Epithelial cell of proximal tubule (primary cell): Measurements from ENCODE around the gene SIK3. TPM values are rescaled to one million over a fixed set of nuclear protein-coding genes. Genes with fewer than 3 reads are reported as not detected.

Experiments
- DNase-seq: peaks from one replicate; pipeline ENCODE4 v3.0.0-alpha.2; 2011; ENCODE audit warnings: low read depth
- H3K4me3 ChIP-seq: 2 replicates; pipeline ENCODE4 v1.5.1; 2011; ENCODE audit warnings: low read depth, mild to moderate bottlenecking, low read length
- CTCF ChIP-seq: conservative IDR thresholded peaks from 2 replicates; pipeline ENCODE4 v1.5.1; 2012; ENCODE audit warnings: low read depth, mild to moderate bottlenecking, low read length
- total RNA-seq: library from RNA; depleted of rRNA; stranded (reverse); fragments of >200 nt; gene quantifications from 2 replicates; pipeline ENCODE4 v1.2.3, GENCODE V29; 2015

Gene SIK3
- total RNA-seq, 1 donor from 2014 or later: 17.6 TPM

GRCh38 chr11:116953530-116954285, 144.5 kb downstream of the SIK3 start:
- no peak for TF ChIP-seq CTCF
- no peak for DNase-seq
- no peak overlapping the region for H3K4me3 ChIP-seq

- no peak overlapping the region for H3K4me3 ChIP-seq
- no peak for DNase-seq
- TF ChIP-seq CTCF: no peak
Observed at GRCh38 chr11:116951762-116952161, 146.5 kb downstream of the SIK3 start.

DNA sequence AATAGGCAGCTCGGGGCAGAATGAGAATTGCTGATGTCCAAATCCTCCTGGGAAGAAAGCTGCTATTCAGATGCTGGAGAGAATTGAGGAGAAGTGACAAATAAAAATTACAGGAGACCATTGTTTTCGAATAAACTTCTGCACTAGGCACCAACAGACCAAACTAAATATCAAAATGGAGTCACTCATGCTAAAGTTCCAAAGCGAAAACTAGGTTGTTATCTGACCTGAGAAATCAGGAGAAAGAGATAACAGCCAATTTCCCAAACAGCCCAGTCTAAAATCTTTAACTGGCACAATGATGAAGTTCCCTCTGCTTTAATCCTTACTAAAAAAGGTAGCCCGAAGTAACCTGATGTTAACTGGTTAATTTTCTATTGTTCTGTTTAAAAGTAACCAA, 148.0 kb downstream of the SIK3 start:
- no peak overlapping the region for H3K4me3 ChIP-seq
- TF ChIP-seq CTCF: no peak
- DNase-seq: no peak

DNA sequence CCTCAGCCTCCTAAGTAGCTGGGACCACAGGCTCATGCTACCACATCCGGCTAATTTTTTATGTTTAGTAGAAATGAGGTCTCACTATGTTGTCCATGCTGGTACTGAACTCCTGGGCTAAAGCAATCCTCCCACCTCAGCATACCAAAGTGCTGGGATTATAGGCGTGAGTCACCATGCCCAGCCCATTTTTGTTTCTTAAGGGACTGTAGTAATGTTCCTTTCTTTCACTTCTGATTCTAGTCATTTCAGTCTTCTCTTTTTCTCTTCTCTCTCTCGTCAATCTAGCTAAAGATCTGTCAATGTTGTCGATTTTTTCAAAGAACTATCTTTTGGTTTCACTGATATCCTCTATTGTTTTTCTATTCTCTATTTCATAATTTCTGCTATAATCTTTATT, 149.8 kb downstream of the SIK3 start:
- TF ChIP-seq CTCF: no peak
- no peak for DNase-seq
- H3K4me3 ChIP-seq: no peak overlapping the region

- TF ChIP-seq CTCF: no peak
- DNase-seq: no peak
- no peak overlapping the region for H3K4me3 ChIP-seq
Observed at GRCh38 chr11:116946414-116946813, 151.8 kb downstream of the SIK3 start.

- DNase-seq: no peak
- H3K4me3 ChIP-seq: no peak overlapping the region
- no peak for TF ChIP-seq CTCF
Observed at GRCh38 chr11:116939499-116939898, 158.7 kb downstream of the SIK3 start.

DNA sequence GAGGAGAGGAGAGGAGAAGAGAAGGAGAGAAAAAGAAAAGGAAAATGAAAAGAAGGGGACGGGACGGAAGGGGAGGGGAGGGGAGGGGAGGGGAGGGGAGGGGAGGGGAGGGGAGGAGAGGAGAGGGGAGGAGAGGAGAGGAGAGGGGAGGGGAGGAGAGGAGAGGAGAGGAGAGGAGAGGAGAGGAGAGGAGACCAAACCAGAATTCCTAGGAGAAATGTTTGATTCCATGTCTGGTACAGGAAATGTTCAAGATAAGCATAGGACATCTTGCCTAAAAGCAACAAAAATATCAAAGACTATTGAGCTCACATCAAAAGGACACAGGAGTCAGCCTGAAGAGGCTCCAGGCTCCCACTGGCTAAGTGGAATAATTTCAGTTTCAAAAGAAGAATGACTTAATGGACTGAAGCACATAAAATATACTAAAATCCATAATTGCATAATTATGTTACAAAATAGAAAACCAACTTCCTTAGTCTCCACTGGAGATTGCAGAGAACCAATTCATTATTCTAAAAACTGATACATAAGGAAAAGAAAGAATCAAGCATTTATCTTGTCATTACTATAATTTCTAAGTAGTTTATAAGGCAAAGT, 159.7 kb downstream of the SIK3 start:
- no peak overlapping the region for H3K4me3 ChIP-seq
- TF ChIP-seq CTCF: no peak
- DNase-seq: no peak
